PC-3 (cell line): Measurements from ENCODE around the gene POLA2.

Experiments
- CTCF ChIP-seq: fragments of 300-600 bp; sonication (generic); conservative IDR thresholded peaks from 2 replicates; pipeline ENCODE4 v1.5.1; 2017; ENCODE audit warnings: antibody characterized with exemption, low read depth, mild to moderate bottlenecking, low read length
- EZH2 ChIP-seq: fragments of 300-600 bp; sonication (generic); IDR thresholded peaks from one replicate; pipeline ENCODE4 v1.6.1; 2017; ENCODE audit warnings: antibody characterized with exemption, mild to moderate bottlenecking, low read length; ENCODE audit not compliant: unreplicated experiment

- no peak for TF ChIP-seq EZH2
- TF ChIP-seq CTCF, result no peak
Measured at GRCh38 chr11:65321828-65322485, 60.2 kb downstream of the POLA2 start.
